Neural cell (in vitro differentiated cells): Measurements from ENCODE around the gene ATG9B. TPM values are rescaled to one million over a fixed set of nuclear protein-coding genes. Genes with fewer than 3 reads are reported as not detected.
"Not testable (repeated sequence)": the region's sequence is repeated elsewhere in the genome, so short reads cannot be mapped to it uniquely, and the experiment has no call there.

Experiments used
- H2AFZ ChIP-seq: fragments of 200-600, 300-800 bp; sonication (generic), shearing (Covaris generic); 2 replicates; pipeline ENCODE4 v1.6.0; 2014; ENCODE audit warnings: low read depth, mild to moderate bottlenecking, antibody characterized with exemption, low read length, moderate library complexity
- H3F3A ChIP-seq: fragments of 200-600 bp; shearing (Covaris generic); 2 replicates; pipeline ENCODE4 v1.6.1; 2016; ENCODE audit warnings: mild to moderate bottlenecking, moderate library complexity, mixed read lengths, antibody characterized with exemption, low read length; ENCODE audit not compliant: insufficient read depth, poor library complexity, severe bottlenecking
- H3K27ac ChIP-seq: fragments of 200-600, 300-800 bp; sonication (generic), shearing (Covaris generic); 2 replicates; pipeline ENCODE4 v1.5.1; 2014; ENCODE audit warnings: mild to moderate bottlenecking, low read length, moderate library complexity
- H3K27me3 ChIP-seq: fragments of 300-800, 200-600 bp; sonication (generic), shearing (Covaris generic); 2 replicates; pipeline ENCODE4 v1.6.0; 2014; ENCODE audit warnings: mild to moderate bottlenecking, low read depth, low read length, moderate library complexity; ENCODE audit not compliant: insufficient read depth
- H3K36me3 ChIP-seq: fragments of 300-800, 200-600 bp; sonication (generic), shearing (Covaris generic); 2 replicates; pipeline ENCODE4 v1.5.1; 2014; ENCODE audit warnings: mild to moderate bottlenecking, antibody characterized with exemption, low read length, moderate library complexity; ENCODE audit not compliant: insufficient read depth
- H3K4me2 ChIP-seq: fragments of 300-800, 200-600 bp; sonication (generic), shearing (Covaris generic); 2 replicates; pipeline ENCODE4 v1.6.0; 2014; ENCODE audit warnings: mild to moderate bottlenecking, low read length
- H3K4me3 ChIP-seq: fragments of 300-800, 200-600 bp; sonication (generic), shearing (Covaris generic); 2 replicates; pipeline ENCODE4 v1.5.1; 2014; ENCODE audit warnings: mild to moderate bottlenecking, low read length, moderate library complexity
- H3K79me2 ChIP-seq: fragments of 200-600 bp; shearing (Covaris generic); replicated peaks from 2 replicates; pipeline ENCODE4 v1.6.0; 2014; ENCODE audit warnings: mild to moderate bottlenecking, low read length, moderate library complexity; ENCODE audit not compliant: insufficient read depth
- H3K9ac ChIP-seq: fragments of 300-800, 200-600 bp; sonication (generic), shearing (Covaris generic); 2 replicates; pipeline ENCODE4 v1.6.1; 2016; ENCODE audit warnings: mild to moderate bottlenecking, low read length, mixed read lengths
- H3K9me2 ChIP-seq: fragments of 200-600 bp; shearing (Covaris generic); 2 replicates; pipeline ENCODE4 v1.6.1; 2016; ENCODE audit warnings: mild to moderate bottlenecking, low read length, mixed read lengths; ENCODE audit not compliant: insufficient read depth
- H3K9me3 ChIP-seq: fragments of 200-600, 300-800 bp; sonication (generic), shearing (Covaris generic); 2 replicates; pipeline ENCODE4 v1.6.1; 2016; ENCODE audit warnings: mild to moderate bottlenecking, mixed run types, low read length, moderate library complexity, mixed read lengths
- H4K20me1 ChIP-seq: fragments of 200-600 bp; shearing (Covaris generic); 2 replicates; pipeline ENCODE4 v1.6.1; 2016; ENCODE audit warnings: mild to moderate bottlenecking, mixed run types; ENCODE audit not compliant: insufficient read depth
- CTCF ChIP-seq: fragments of 450-650 bp; IDR thresholded peaks from 2 replicates; pipeline ENCODE4 v1.5.1; 2014; ENCODE audit warnings: antibody characterized with exemption, mild to moderate bottlenecking, moderate library complexity; ENCODE audit not compliant: poor library complexity, severe bottlenecking
- EP300 ChIP-seq: fragments of 450-650 bp; conservative IDR thresholded peaks from 2 replicates; pipeline ENCODE4 v1.6.1; 2014; ENCODE audit warnings: antibody characterized with exemption, mild to moderate bottlenecking, moderate library complexity; ENCODE audit not compliant: poor library complexity, severe bottlenecking
- EZH2 ChIP-seq: fragments of 200-600, 300-800 bp; shearing (Covaris generic), sonication (generic); IDR thresholded peaks from 2 replicates; pipeline ENCODE4 v1.6.1; 2014; ENCODE audit warnings: antibody characterized with exemption, low read length, borderline replicate concordance, mild to moderate bottlenecking; ENCODE audit not compliant: insufficient read depth, poor library complexity, severe bottlenecking
- MXI1 ChIP-seq: fragments of 450-650 bp; conservative IDR thresholded peaks from 2 replicates; pipeline ENCODE4 v1.6.1; 2014; ENCODE audit warnings: antibody characterized with exemption, mild to moderate bottlenecking; ENCODE audit not compliant: poor library complexity, severe bottlenecking
- POLR2AphosphoS5 ChIP-seq: IDR thresholded peaks from 2 replicates; pipeline ENCODE4 v1.6.1; 2012
- RAD21 ChIP-seq: fragments of 450-650 bp; conservative IDR thresholded peaks from 2 replicates; pipeline ENCODE4 v1.6.1; 2014; ENCODE audit warnings: antibody characterized with exemption, mild to moderate bottlenecking, moderate library complexity
- REST ChIP-seq: IDR thresholded peaks from 2 replicates; pipeline ENCODE4 v1.6.1; 2012; ENCODE audit warnings: borderline replicate concordance
- SMC3 ChIP-seq: fragments of 450-650 bp; conservative IDR thresholded peaks from 2 replicates; pipeline ENCODE4 v1.6.1; 2014; ENCODE audit warnings: antibody characterized with exemption, mild to moderate bottlenecking, moderate library complexity; ENCODE audit not compliant: poor library complexity
- TAF1 ChIP-seq: IDR thresholded peaks from 2 replicates; pipeline ENCODE4 v1.6.1; 2012; ENCODE audit warnings: low read depth
- polyA plus RNA-seq: library from polyadenylated mRNA; depleted of rRNA; stranded (reverse); fragments of >200 nt; gene quantifications from 2 replicates; pipeline ENCODE4 v1.2.3, GENCODE V29; 2014

The ATG9B gene
- polyA plus RNA-seq, 1 donor from 2014 or later, result 1.4 TPM

GRCh38 chr7:151031011-151031410 is 6.7 kb upstream of the ATG9B start:
- Histone ChIP-seq H3K79me2 (peaks cover 3% of the 10 kb centered on the region), H2AFZ (no peak overlapping the region), H3K4me2 (no peak overlapping the region), H3K9me2 (no peaks in the 10 kb centered on the region), H3K27me3 (no peaks in the 10 kb centered on the region), H3K27ac (no peak overlapping the region), H3K36me3 (no peaks in the 10 kb centered on the region), H4K20me1 (no peaks in the 10 kb centered on the region), H3K4me3 (no peak overlapping the region), H3K9ac (no peak overlapping the region), H3K9me3 (no peaks in the 10 kb centered on the region), H3F3A (no peaks in the 10 kb centered on the region)
- TF ChIP-seq SMC3, result no peak
- no peak for TF ChIP-seq TAF1

GRCh38 chr7:151028948-151029501 is 4.7 kb upstream of the ATG9B start:
- H3K27ac ChIP-seq, result peak overlapping the region; percentile 87
- no peaks in the 10 kb centered on the region for H3K9me2 ChIP-seq
- peaks cover 3% of the 10 kb centered on the region for H3K79me2 ChIP-seq
- no peak for TF ChIP-seq TAF1
- no peak for TF ChIP-seq POLR2AphosphoS5
- no peak for TF ChIP-seq RAD21
- H3K27me3 ChIP-seq, result no peaks in the 10 kb centered on the region
- peak overlapping the region; percentile 81 for H3K9ac ChIP-seq
- peak overlapping the region; percentile 68 for H2AFZ ChIP-seq
- no peaks in the 10 kb centered on the region for H3K9me3 ChIP-seq
- H3K4me2 ChIP-seq, result peak overlapping the region; percentile 22
- peak overlapping the region; percentile 78 for H3K4me3 ChIP-seq
- H3K36me3 ChIP-seq, result no peaks in the 10 kb centered on the region
- no peaks in the 10 kb centered on the region for H3F3A ChIP-seq
- H4K20me1 ChIP-seq, result no peaks in the 10 kb centered on the region

DNA sequence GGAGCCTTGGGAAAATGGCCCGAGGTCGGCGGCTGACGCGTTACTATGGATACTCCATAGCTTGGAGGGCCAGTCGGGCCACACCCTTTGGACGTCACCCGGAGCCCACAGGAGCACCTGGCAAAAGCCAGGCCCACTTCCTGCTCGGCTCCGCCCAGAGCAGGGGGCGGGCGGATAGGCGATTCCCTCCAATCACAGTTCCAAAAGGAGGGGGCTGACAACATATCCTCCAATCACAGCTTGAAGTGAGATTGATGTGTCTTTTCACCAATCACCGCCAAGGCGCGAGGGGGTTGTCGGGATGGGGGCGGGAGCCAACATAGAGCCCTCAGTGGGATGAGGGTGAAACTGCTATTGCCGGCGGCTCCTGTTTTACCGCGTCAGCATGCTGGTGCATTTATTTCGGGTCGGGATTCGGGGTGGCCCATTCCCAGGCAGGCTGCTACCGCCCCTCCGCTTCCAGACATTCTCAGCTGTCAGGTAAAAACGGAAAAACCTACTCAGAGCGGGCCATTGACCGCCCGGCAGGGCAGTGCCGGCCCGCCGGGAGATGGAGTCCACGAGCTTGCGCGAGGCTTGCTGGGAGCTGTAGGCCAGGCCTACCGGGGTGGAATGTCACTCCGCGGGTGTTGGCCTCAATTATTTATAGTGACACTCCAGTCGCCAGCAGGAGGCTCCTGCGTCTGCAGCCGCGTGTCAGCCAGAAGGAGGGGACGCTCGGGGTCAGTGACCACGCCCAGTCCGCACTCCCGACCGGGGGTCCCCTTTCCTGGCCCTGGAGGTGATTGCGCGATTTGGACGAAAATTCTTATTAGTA is 4.0 kb upstream of the ATG9B start, which contains the start of gene ABCB8:
Gene ABCB8 (plus strand): TSS at position 320 of the 817 bp plus-strand sequence. CDS start 66 bp downstream, at position 386.
- H3K9me2 ChIP-seq, result no peaks in the 10 kb centered on the region
- H3K4me2 ChIP-seq, result peak within 1 kb of the TSS; percentile 67
- H3F3A ChIP-seq, result no peaks in the 10 kb centered on the region
- no peaks in the 10 kb centered on the region for H3K27me3 ChIP-seq
- peak within 1 kb of the TSS; percentile 81 for H3K9ac ChIP-seq
- H2AFZ ChIP-seq, result peak within 1 kb of the TSS; percentile 68
- H3K4me3 ChIP-seq, result peak within 1 kb of the TSS; percentile 78
- peak; percentile 67 for TF ChIP-seq CTCF
- peak; percentile 92 for TF ChIP-seq MXI1
- peak; percentile 24 for TF ChIP-seq REST
- peak; percentile 89 for TF ChIP-seq POLR2AphosphoS5
- TF ChIP-seq RAD21, result no peak
- no peak for TF ChIP-seq TAF1
- no peak for TF ChIP-seq EZH2
- TF ChIP-seq EP300, result peak; percentile 33
- TF ChIP-seq SMC3, result peak; percentile 60
- peak within 1 kb of the TSS; percentile 87 for H3K27ac ChIP-seq
- no peaks in the 10 kb centered on the region for H3K36me3 ChIP-seq
- no peaks in the 10 kb centered on the region for H3K9me3 ChIP-seq
- no peaks in the 10 kb centered on the region for H4K20me1 ChIP-seq
- H3K79me2 ChIP-seq, result peaks cover 3% of the 10 kb centered on the region

DNA sequence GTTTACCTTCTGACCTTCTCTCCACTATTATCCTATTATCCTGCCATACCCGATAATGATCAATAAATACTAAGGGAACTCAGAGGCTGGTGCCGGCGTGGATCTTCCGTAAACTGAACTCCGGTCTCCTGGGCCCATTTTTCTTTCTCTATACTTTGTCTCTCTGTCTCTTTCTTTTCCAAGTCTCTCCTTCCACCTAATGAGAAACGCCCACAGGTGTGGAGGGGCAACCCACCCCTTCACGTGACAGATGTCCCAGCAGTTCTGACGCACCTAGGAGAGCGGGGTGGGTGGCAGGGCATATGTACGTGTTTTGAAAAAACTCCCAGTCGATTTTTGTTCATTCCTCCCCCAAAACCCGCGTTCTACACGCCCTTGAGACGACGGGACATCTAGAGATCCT is 3.4 kb upstream of the ATG9B start:
- not testable (repeated sequence) for H3K9me2 ChIP-seq, H3K9me3 ChIP-seq, H3F3A ChIP-seq, H4K20me1 ChIP-seq, H3K27me3 ChIP-seq, H3K79me2 ChIP-seq, H3K36me3 ChIP-seq
- Histone ChIP-seq H2AFZ (peak overlapping the region; percentile 56), H3K4me3 (peak overlapping the region; percentile 78), H3K4me2 (peak overlapping the region; percentile 67), H3K27ac (peak overlapping the region; percentile 45), H3K9ac (peak overlapping the region; percentile 69)
